HCT116 (cell line): ENCODE measurements around the gene CCDC157. TPM values are rescaled to one million over a fixed set of nuclear protein-coding genes. Genes with fewer than 3 reads are reported as not detected.

ENCODE experiments used
- ATAC-seq: fragments of 200-7000 bp; cut with Tn5 transposase; 2 replicates; pipeline ENCODE4 v1.9.1; 2020; ENCODE audit warnings: mild to moderate bottlenecking, moderate library complexity
- BruUV-seq: library from RNA; stranded (reverse); fragments of 400-500 nt; replicated peaks from 2 replicates; lab custom pipeline; 2021; lab: Mats Ljungman, UMichigan
- CTCF ChIA-PET: fragments of 300-600 bp; sonication (Branson Sonifier 250); formaldehyde crosslinking; loops from one replicate; lab custom pipeline; 2021; ENCODE audit warnings: antibody characterized with exemption; lab: Charles Lee
- POLR2A ChIA-PET: fragments of 300-600, 350-600 bp; sonication (Branson Sonifier 250); formaldehyde crosslinking; loops from one replicate; lab custom pipeline; 2021; ENCODE audit warnings: antibody characterized with exemption; lab: Charles Lee
- RAD21 ChIA-PET, 2 experiments: fragments of 300-600 bp; sonication (Branson Sonifier 250); formaldehyde crosslinking; loops; one replicate each; lab custom pipeline; 2023; ENCODE audit warnings: low total read pairs in 2 of 2; ENCODE audit not compliant: uncharacterized antibody in 2 of 2, unreplicated experiment in 2 of 2, low non-redundant PET in 1 of 2; lab: Charles Lee
- DNase-seq: peaks from one replicate; pipeline ENCODE4 v3.0.0-alpha.2; 2010; ENCODE audit warnings: low read depth, low spot score
- H2AFZ ChIP-seq: fragments of 200-600 bp; shearing (Covaris generic), sonication (generic); 2 replicates; pipeline ENCODE4 v1.6.1; 2017; ENCODE audit warnings: low read depth, mixed run types, mixed read lengths, antibody characterized with exemption, low read length; ENCODE audit not compliant: poor library complexity, severe bottlenecking
- H3K27ac ChIP-seq: 2 replicates; pipeline ENCODE4 v1.5.1; 2012; ENCODE audit warnings: low read depth, low read length
- H3K27me3 ChIP-seq: fragments of 200-600 bp; sonication (generic); 2 replicates; pipeline ENCODE4 v1.6.1; 2016; ENCODE audit warnings: mixed run types, low read length, mixed read lengths; ENCODE audit not compliant: insufficient read depth
- H3K36me3 ChIP-seq, 2 experiments: fragments of 200-500 bp in 1 of 2; fragments of 200-600 bp in 1 of 2; sonication (Bioruptor generic) in 1 of 2; sonication (generic) in 1 of 2; 2 replicates each; pipeline versions ENCODE4 v1.5.1 to v1.6.1; 2014 to 2016; ENCODE audit warnings: low read length in 2 of 2, inconsistent platforms in 1 of 2, mixed read lengths in 1 of 2, mixed run types in 1 of 2; ENCODE audit not compliant: insufficient read depth in 2 of 2, control insufficient read depth in 1 of 2
- H3K4me1 ChIP-seq, 2 experiments: fragments of 200-600 bp in 1 of 2; sonication (generic) in 1 of 2; 2 replicates each; pipeline versions ENCODE4 v1.5.1 to v1.6.1; 2012 to 2017; ENCODE audit warnings: low read length in 2 of 2, inconsistent platforms in 1 of 2, mild to moderate bottlenecking in 1 of 2, mixed read lengths in 1 of 2, mixed run types in 1 of 2, moderate library complexity in 1 of 2; ENCODE audit not compliant: insufficient read depth in 2 of 2, control insufficient read depth in 1 of 2
- H3K4me2 ChIP-seq: fragments of 200-600 bp; sonication (generic); 2 replicates; pipeline ENCODE4 v1.6.1; 2017; ENCODE audit warnings: mixed run types, low read length, mixed read lengths
- H3K4me3 ChIP-seq, 2 experiments: fragments of 200-600 bp in 1 of 2; sonication (generic) in 1 of 2; replicated peaks in 1 of 2; 2 replicates each; pipeline ENCODE4 v1.5.1; 2011 to 2016; ENCODE audit warnings: low read length in 2 of 2, control low read depth in 1 of 2, low read depth in 1 of 2, mild to moderate bottlenecking in 1 of 2, mixed read lengths in 1 of 2, mixed run types in 1 of 2
- H3K79me2 ChIP-seq: fragments of 200-600 bp; sonication (generic); 2 replicates; pipeline ENCODE4 v1.6.1; 2017; ENCODE audit warnings: mild to moderate bottlenecking, mixed run types, low read length, moderate library complexity, mixed read lengths; ENCODE audit not compliant: insufficient read depth
- H3K9ac ChIP-seq: fragments of 200-600 bp; sonication (generic); 2 replicates; pipeline ENCODE4 v1.6.1; 2016; ENCODE audit warnings: low read length, mixed read lengths
- H3K9me2 ChIP-seq: fragments of 200-600 bp; sonication (generic), shearing (Covaris generic); 2 replicates; pipeline ENCODE4 v1.6.1; 2017; ENCODE audit warnings: mixed run types, mild to moderate bottlenecking, moderate library complexity; ENCODE audit not compliant: insufficient read depth
- H3K9me3 ChIP-seq, 2 experiments: fragments of 200-500 bp in 1 of 2; fragments of 200-600 bp in 1 of 2; sonication (Bioruptor generic) in 1 of 2; sonication (generic) in 1 of 2; 2 replicates each; pipeline ENCODE4 v1.6.1; 2014 to 2017; ENCODE audit warnings: low read length in 2 of 2, mixed read lengths in 2 of 2, inconsistent platforms in 1 of 2, low read depth in 1 of 2, mild to moderate bottlenecking in 1 of 2, mixed run types in 1 of 2, moderate library complexity in 1 of 2; ENCODE audit not compliant: control insufficient read depth in 1 of 2, insufficient read depth in 1 of 2
- H4K20me1 ChIP-seq: fragments of 200-600 bp; sonication (generic), shearing (Covaris generic); 2 replicates; pipeline ENCODE4 v1.6.1; 2017; ENCODE audit warnings: mixed run types, mild to moderate bottlenecking, moderate library complexity; ENCODE audit not compliant: insufficient read depth
- CBX3 ChIP-seq: IDR thresholded peaks from 2 replicates; pipeline ENCODE4 v1.6.1; 2012; ENCODE audit warnings: low read depth
- CEBPB ChIP-seq: IDR thresholded peaks from 2 replicates; pipeline ENCODE4 v1.6.1; 2012; ENCODE audit warnings: low read depth
- JUND ChIP-seq: IDR thresholded peaks from 2 replicates; pipeline ENCODE4 v1.6.1; 2012
- MAX ChIP-seq: IDR thresholded peaks from 2 replicates; pipeline ENCODE4 v1.6.1; 2012
- POLR2A ChIP-seq: IDR thresholded peaks from 2 replicates; pipeline ENCODE4 v1.7.0; 2011; ENCODE audit warnings: borderline replicate concordance; ENCODE audit not compliant: insufficient read depth, insufficient read length; ENCODE audit errors: extremely low read depth
- SP1 ChIP-seq: IDR thresholded peaks from 2 replicates; pipeline ENCODE4 v1.6.1; 2012; ENCODE audit warnings: low read depth
- YY1 ChIP-seq: IDR thresholded peaks from 2 replicates; pipeline ENCODE4 v1.6.1; 2011; ENCODE audit warnings: low read length, low read depth, moderate library complexity, mild to moderate bottlenecking; ENCODE audit not compliant: insufficient replicate concordance; ENCODE audit errors: extremely low read depth
- ZFX ChIP-seq: fragments of 450-650 bp; IDR thresholded peaks from 2 replicates; pipeline ENCODE4 v1.6.1; 2017
- intact Hi-C: fragments of 100-400 bp; cut with micrococcal nuclease; formaldehyde crosslinking; loops from 2 replicates; pipeline ENCODE4 v1.10.0; 2022
- total RNA-seq: library from RNA; stranded (reverse); gene quantifications from one replicate; pipeline ENCODE4 v1.2.1, GENCODE V29; 2021; ENCODE audit not compliant: unreplicated experiment

CCDC157 gene
- total RNA-seq, 1 experiment from 2014 or later, result 2.1 TPM

- no peak for TF ChIP-seq SP1
Observed at GRCh38 chr22:30324014-30324730, 32.6 kb upstream of the CCDC157 start (continued).

DNA sequence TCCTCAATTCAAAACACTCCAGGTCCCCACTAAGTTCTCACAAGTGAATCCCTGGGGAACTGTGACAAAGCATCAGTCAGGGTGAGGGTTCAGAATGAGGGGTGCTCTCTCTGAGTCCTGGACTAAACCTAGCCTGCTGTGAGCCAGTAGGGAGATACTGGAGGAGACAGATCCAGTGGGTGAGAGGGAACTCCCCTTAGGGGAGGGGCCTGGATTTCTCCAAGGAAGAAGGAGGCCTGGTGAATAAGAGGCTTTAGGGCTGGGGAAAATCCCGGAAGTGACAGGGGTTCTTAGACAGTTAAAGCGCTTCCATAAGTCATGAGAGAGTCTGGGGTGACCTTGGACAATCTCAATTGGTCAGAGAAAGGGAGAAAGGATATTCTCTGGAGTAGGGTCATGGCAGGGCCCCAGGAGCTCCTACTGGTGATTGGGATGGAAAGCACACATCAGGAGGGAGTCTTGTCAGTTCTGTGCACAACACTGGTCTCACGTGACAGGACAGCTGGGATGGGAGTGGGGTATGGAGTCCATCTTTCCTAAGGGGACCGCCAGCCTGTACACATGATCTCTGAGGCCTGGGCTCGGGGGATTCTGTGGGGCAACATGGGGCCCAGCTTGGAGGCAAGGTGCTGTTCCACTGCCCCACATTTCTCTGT is 31.6 kb upstream of the CCDC157 start:
- intact Hi-C loops, result no loop called here
- Histone ChIP-seq H3K36me3 (no peaks in the 10 kb centered on the region), H2AFZ (no peak overlapping the region), H3K4me2 (peak overlapping the region; percentile 93), H3K79me2 (peaks cover 4% of the 10 kb centered on the region; the same call in 1 of the 2 replicates), H3K27me3 (no peaks in the 10 kb centered on the region), H3K27ac (peak overlapping the region; percentile 16; the same call in 1 of the 2 replicates), H3K9ac (peak overlapping the region; percentile 67; the same call in 1 of the 2 replicates), H3K4me3 (peak overlapping the region; percentile 69 to 78), H3K4me1 (peaks cover 26 to 39% of the 10 kb centered on the region in 2 experiments), H3K9me2 (no peaks in the 10 kb centered on the region), H4K20me1 (no peaks in the 10 kb centered on the region), H3K9me3 (no peaks in the 10 kb centered on the region)
- ATAC-seq, result no peak
- ChIA-PET POLR2A (interaction anchor here (0.7 to 1.5 kb wide), 2 partner anchors 37 to 205 kb away, joined by 3 to 6 read pairs; partner anchors contain the start of gene CASTOR1), RAD21 (no interaction called here), CTCF (interaction anchor here (6.4 kb wide), 1 partner anchor 36 kb away, joined by 81 read pairs; the partner anchor contains the start of gene CASTOR1)
- TF ChIP-seq CEBPB, result no peak
- no peak for TF ChIP-seq CBX3
- TF ChIP-seq SP1, result no peak
- no peak for TF ChIP-seq MAX
- no peak for TF ChIP-seq POLR2A
- no peak for TF ChIP-seq ZFX
- TF ChIP-seq JUND, result no peak
- no peak for TF ChIP-seq YY1
- DNase-seq, result no peak
- BruUV-seq, result no TSS peak
